Ishikawa (cell line): ENCODE data around the gene AAR2.

Source experiments
- CEBPB ChIP-seq: IDR thresholded peaks from 2 replicates; pipeline ENCODE4 v1.6.1; 2012
- CREB1 ChIP-seq: IDR thresholded peaks from 2 replicates; pipeline ENCODE4 v1.6.1; 2012; ENCODE audit warnings: low read depth
- EGR1 ChIP-seq: IDR thresholded peaks from 2 replicates; pipeline ENCODE4 v1.6.1; 2012
- EP300 ChIP-seq: IDR thresholded peaks from 2 replicates; pipeline ENCODE4 v1.6.1; 2012; ENCODE audit warnings: borderline replicate concordance
- FOXM1 ChIP-seq: IDR thresholded peaks from 2 replicates; pipeline ENCODE4 v1.6.1; 2012; ENCODE audit warnings: low read depth, borderline replicate concordance
- MAX ChIP-seq: IDR thresholded peaks from 2 replicates; pipeline ENCODE4 v1.6.1; 2012
- NFIC ChIP-seq: IDR thresholded peaks from 2 replicates; pipeline ENCODE4 v1.6.1; 2012
- RAD21 ChIP-seq: IDR thresholded peaks from 2 replicates; pipeline ENCODE4 v1.6.1; 2012; ENCODE audit warnings: low read depth
- REST ChIP-seq: IDR thresholded peaks from 2 replicates; pipeline ENCODE4 v1.6.1; 2012; ENCODE audit warnings: low read depth, mild to moderate bottlenecking
- TAF1 ChIP-seq: IDR thresholded peaks from 2 replicates; pipeline ENCODE4 v1.6.1; 2012; ENCODE audit warnings: low read depth, mild to moderate bottlenecking
- TCF12 ChIP-seq: IDR thresholded peaks from 2 replicates; pipeline ENCODE4 v1.6.1; 2012; ENCODE audit warnings: low read depth
- TEAD4 ChIP-seq: IDR thresholded peaks from 2 replicates; pipeline ENCODE4 v1.6.1; 2012
- YY1 ChIP-seq: IDR thresholded peaks from 2 replicates; pipeline ENCODE4 v1.6.1; 2012; ENCODE audit warnings: low read depth
- ZBTB7A ChIP-seq: IDR thresholded peaks from 2 replicates; pipeline ENCODE4 v1.6.1; 2012; ENCODE audit warnings: low read depth
- TF ChIP-seq, protein P1 (sequence below): IDR thresholded peaks from 2 replicates; pipeline ENCODE4 v1.6.1; 2012

The AAR2 gene

DNA sequence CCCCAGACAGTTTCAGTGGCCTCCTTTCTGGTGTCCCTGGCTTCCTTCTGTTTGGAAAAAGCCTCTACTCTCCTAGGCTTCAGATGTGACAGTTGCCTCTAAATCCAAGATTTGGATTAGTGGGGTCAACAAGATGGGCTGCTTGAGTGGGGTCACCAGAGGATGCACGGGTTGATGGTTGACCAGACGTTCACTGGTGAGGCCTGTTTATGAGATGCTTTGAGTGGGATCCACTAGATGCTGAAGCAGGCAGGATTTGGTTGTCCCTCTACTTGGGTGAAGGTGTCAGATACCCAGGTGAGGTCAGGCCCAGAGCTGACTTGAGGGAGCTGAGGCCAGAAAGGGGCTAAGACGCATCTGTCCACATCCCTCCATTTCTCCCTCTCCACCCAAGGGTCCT, 61.8 kb downstream of the AAR2 start:
- TF ChIP-seq CREB1, result no peak
- no peak for TF ChIP-seq RAD21
- no peak for TF ChIP-seq MAX
- no peak for TF ChIP-seq EGR1
- TF ChIP-seq REST, result no peak
- no peak for TF ChIP-seq EP300
- TF ChIP-seq YY1, result no peak
- TF ChIP-seq CEBPB, result no peak
- TF ChIP-seq FOXM1, result no peak
- TF ChIP-seq NFIC, result no peak
- no peak for TF ChIP-seq ZBTB7A
- no peak for TF ChIP-seq TEAD4

GRCh38 chr20:36298795-36299339, 62.6 kb downstream of the AAR2 start:
- TF ChIP-seq, protein P1, sequence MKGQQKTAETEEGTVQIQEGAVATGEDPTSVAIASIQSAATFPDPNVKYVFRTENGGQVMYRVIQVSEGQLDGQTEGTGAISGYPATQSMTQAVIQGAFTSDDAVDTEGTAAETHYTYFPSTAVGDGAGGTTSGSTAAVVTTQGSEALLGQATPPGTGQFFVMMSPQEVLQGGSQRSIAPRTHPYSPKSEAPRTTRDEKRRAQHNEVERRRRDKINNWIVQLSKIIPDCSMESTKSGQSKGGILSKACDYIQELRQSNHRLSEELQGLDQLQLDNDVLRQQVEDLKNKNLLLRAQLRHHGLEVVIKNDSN, result no peak
- TF ChIP-seq CREB1 (no peak), YY1 (no peak), TAF1 (no peak)

GRCh38 chr20:36299459-36299858, 63.2 kb downstream of the AAR2 start:
- no peak for TF ChIP-seq REST
- no peak for TF ChIP-seq FOXM1
- no peak for TF ChIP-seq TEAD4
- TF ChIP-seq CEBPB, result no peak
- TF ChIP-seq, protein P1, result no peak

DNA sequence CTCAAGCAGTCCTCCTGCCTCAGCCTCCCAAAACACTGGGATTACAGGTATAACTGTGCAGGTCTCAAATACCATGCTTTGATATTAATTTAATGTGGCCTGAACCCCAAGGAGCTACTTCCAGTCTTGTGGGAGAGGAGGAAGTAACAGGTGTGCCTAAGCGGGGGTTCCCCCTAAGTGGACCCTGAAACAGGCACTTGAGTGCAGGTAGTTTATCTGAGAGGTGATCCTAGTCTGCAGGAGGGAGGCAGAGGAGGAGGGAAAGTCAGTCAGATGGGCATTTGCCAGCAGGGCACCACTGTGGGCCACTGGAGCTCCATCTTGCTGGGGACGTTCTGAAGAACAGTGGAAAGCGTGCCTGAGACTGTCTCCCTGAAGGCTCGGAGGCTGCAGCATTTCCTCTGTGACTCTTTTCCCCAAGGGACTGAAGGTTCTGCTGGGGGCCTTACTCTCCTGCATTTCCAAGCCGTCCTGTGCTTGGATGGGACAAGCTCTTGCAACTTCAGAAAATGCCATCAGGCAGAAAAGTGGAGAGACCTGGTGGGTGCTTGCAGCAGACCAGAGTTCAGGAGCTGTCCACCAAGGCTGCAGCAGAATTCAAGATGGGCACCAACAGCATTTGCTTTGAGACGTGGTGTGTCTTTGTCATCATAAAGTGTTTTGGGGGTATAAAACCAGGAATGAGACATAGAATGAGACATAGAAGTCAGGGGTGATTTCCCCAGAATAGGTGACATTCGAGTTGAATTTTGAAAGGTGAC, 65.3 kb downstream of the AAR2 start:
- TF ChIP-seq REST (peak; percentile 56), EGR1 (no peak), CEBPB (no peak), TEAD4 (no peak), YY1 (no peak), TCF12 (no peak), MAX (no peak), FOXM1 (no peak)
- TF ChIP-seq, protein P1, result no peak
